Measurements from ENCODE around the gene SGF29.

Gene SGF29

DNA sequence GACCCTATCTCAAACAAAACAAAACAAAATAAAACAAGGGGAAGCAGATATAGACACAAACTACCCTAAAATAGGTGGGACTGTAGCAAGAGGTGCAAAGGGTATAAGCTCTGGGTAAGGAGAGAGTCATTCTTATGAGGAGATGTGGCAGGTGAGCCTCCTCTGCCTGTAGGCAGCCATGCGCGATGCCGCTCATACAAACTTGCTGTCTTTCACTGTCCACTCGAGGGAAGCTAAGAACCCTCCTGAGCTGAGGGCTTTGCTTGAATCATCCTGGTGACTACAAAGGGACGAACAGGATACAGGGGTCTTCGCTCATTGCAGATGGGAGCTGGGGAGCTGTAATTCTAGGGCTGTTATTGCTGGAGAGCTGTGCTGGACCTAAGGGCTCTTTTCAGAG lies 32.3 kb upstream of the SGF29 start:
- no peak for TF ChIP-seq FOXP2 (optimal IDR thresholded peaks at IDR 0.05; ENCODE audit: borderline replicate concordance, extremely low read depth, extremely low read length, insufficient read depth)
- TF ChIP-seq, protein P1, sequence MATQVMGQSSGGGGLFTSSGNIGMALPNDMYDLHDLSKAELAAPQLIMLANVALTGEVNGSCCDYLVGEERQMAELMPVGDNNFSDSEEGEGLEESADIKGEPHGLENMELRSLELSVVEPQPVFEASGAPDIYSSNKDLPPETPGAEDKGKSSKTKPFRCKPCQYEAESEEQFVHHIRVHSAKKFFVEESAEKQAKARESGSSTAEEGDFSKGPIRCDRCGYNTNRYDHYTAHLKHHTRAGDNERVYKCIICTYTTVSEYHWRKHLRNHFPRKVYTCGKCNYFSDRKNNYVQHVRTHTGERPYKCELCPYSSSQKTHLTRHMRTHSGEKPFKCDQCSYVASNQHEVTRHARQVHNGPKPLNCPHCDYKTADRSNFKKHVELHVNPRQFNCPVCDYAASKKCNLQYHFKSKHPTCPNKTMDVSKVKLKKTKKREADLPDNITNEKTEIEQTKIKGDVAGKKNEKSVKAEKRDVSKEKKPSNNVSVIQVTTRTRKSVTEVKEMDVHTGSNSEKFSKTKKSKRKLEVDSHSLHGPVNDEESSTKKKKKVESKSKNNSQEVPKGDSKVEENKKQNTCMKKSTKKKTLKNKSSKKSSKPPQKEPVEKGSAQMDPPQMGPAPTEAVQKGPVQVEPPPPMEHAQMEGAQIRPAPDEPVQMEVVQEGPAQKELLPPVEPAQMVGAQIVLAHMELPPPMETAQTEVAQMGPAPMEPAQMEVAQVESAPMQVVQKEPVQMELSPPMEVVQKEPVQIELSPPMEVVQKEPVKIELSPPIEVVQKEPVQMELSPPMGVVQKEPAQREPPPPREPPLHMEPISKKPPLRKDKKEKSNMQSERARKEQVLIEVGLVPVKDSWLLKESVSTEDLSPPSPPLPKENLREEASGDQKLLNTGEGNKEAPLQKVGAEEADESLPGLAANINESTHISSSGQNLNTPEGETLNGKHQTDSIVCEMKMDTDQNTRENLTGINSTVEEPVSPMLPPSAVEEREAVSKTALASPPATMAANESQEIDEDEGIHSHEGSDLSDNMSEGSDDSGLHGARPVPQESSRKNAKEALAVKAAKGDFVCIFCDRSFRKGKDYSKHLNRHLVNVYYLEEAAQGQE (IDR thresholded peaks at IDR 0.05; ENCODE audit: insufficient read depth in 1 of 2, low read depth in 2 of 2, low read length in 2 of 2), result no peak
- no peak for TF ChIP-seq POLR2AphosphoS5 (IDR thresholded peaks at IDR 0.05; ENCODE audit: low read depth, low read length)
- TF ChIP-seq SIN3A (IDR thresholded peaks at IDR 0.05; ENCODE audit: borderline replicate concordance, insufficient read depth, low read length), result no peak
- no peak for TF ChIP-seq TAF1 (IDR thresholded peaks at IDR 0.05; ENCODE audit: borderline replicate concordance, insufficient read depth, low read length)

DNA sequence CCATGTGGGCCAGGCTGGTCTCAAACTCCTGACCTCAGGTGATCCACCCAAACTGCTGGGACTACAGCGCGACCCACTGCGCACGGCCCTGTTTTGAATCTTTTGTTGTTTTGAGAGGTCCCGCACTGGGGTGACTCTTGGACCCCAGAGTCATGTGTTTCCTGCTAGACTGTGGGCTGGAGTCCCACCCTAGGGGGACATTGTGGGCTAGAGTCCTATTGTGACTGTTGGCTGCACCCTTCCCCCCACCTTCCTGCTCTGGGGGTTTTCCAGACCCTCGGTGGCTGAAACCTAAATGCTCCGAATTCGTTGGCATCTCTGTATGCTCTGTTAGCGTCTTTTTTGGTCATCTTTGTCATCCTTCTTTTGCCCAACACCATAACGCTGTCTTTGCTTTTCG lies 30.9 kb upstream of the SGF29 start:
- TF ChIP-seq FOXP2 (optimal IDR thresholded peaks at IDR 0.05; ENCODE audit: borderline replicate concordance, extremely low read depth, extremely low read length, insufficient read depth) (no peak), TAF1 (IDR thresholded peaks at IDR 0.05; ENCODE audit: borderline replicate concordance, insufficient read depth, low read length) (no peak)

DNA sequence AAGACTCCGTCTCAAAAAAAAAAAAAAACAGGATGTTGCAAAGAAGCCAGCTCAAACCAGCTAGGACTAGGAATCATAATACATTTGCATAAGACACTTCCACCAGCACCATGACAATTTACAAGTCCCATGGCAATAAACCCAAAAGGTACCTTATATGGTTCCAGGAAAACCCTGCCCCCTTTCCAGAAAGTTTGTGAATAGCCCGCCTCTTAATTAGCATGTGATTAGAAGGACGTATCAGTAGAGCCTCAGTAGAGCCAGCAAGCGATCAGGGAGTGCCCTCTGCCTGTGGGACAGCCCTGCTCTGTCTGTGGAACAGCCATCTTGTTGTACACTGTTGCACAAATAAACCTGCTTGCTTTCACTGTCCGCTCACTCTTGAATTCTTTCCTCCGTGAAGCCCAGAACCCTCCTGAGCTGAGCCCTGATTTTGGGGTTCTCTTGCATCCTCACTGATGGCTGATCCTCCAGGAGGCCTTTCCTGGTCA lies 29.0 kb upstream of the SGF29 start:
- TF ChIP-seq FOXP2 (optimal IDR thresholded peaks at IDR 0.05; ENCODE audit: borderline replicate concordance, extremely low read depth, extremely low read length, insufficient read depth), result no peak
- no peak for TF ChIP-seq TAF1 (IDR thresholded peaks at IDR 0.05; ENCODE audit: borderline replicate concordance, insufficient read depth, low read length)
- TF ChIP-seq, protein P1 (IDR thresholded peaks at IDR 0.05; ENCODE audit: insufficient read depth in 1 of 2, low read depth in 2 of 2, low read length in 2 of 2), result no peak
- TF ChIP-seq SIN3A (IDR thresholded peaks at IDR 0.05; ENCODE audit: borderline replicate concordance, insufficient read depth, low read length), result no peak
- no peak for TF ChIP-seq POLR2AphosphoS5 (IDR thresholded peaks at IDR 0.05; ENCODE audit: low read depth, low read length)

DNA sequence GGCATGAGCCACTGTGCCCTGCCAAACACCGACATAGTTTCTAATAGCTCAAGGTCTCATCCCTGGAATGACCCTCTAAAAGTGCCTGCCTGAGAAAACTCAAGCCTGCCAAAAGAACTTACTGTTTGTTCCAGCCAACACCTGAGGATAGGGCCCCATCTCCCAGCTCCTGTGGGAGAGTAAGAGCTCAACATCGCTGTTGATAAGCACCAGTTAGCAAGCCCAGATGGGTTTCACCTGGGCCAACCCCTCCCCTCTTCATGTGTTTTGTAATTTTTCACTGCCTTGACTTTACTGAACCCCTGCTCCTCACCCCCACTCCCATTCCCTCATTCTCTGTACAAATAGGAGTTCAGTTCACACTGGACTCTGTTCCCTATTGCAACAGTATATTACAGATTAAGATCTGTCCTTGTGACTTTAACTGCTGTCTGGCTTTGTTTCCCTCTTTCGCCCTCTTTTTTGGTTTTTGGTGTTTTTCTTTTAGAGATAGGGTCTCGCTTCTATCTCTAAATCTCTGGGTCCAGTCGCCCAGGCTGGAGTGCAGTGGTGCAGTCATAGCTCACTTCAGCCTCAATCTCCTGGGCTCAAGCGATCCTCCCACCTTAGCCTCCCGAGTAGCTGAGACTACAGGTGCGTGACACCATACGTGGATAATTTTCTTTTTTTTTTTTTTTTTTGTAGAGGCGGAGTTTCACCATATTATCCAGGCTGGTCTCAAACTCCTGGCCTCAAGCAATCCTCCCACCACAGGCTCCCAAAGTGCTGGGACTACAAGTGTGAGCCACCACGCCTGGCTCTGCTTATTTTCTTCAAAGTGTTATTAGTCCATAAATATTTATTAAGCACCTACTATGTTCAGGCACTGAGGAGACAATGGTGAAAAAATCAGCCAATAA lies 27.3 kb upstream of the SGF29 start:
- TF ChIP-seq POLR2AphosphoS5 (IDR thresholded peaks at IDR 0.05; ENCODE audit: low read depth, low read length) (no peak), TAF1 (IDR thresholded peaks at IDR 0.05; ENCODE audit: borderline replicate concordance, insufficient read depth, low read length) (no peak), FOXP2 (optimal IDR thresholded peaks at IDR 0.05; ENCODE audit: borderline replicate concordance, extremely low read depth, extremely low read length, insufficient read depth) (no peak), SIN3A (IDR thresholded peaks at IDR 0.05; ENCODE audit: borderline replicate concordance, insufficient read depth, low read length) (no peak)
- TF ChIP-seq, protein P1 (IDR thresholded peaks at IDR 0.05; ENCODE audit: insufficient read depth in 1 of 2, low read depth in 2 of 2, low read length in 2 of 2), result no peak

DNA sequence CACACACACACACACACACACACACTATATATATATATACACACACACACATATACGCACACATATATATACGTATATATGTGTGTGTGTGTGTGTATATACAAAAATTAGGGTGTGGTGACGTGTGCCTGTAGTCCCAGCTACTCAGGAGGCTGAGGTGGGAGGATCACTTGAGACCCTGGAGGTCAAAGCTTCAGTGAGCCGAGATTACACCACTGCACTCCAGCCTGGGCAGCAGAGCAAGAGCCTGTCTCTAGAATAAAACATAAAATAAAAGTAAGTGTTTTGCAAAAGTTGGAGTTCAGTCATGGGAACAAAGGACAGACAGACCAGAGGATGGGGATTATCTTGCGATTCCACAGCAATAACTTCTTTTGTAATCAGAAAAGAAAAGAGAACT lies 25.7 kb upstream of the SGF29 start:
- TF ChIP-seq TAF1 (IDR thresholded peaks at IDR 0.05; ENCODE audit: borderline replicate concordance, insufficient read depth, low read length), result no peak
- TF ChIP-seq, protein P1 (IDR thresholded peaks at IDR 0.05; ENCODE audit: insufficient read depth in 1 of 2, low read depth in 2 of 2, low read length in 2 of 2), result no peak
- no peak for TF ChIP-seq SIN3A (IDR thresholded peaks at IDR 0.05; ENCODE audit: borderline replicate concordance, insufficient read depth, low read length)
- TF ChIP-seq FOXP2 (optimal IDR thresholded peaks at IDR 0.05; ENCODE audit: borderline replicate concordance, extremely low read depth, extremely low read length, insufficient read depth), result no peak
- no peak for TF ChIP-seq POLR2AphosphoS5 (IDR thresholded peaks at IDR 0.05; ENCODE audit: low read depth, low read length)
